ENCODE data around the gene SF3B3.
"Not testable (repeated sequence)": the region's sequence is repeated elsewhere in the genome, so short reads cannot be mapped to it uniquely, and the experiment has no call there.

SF3B3 gene

GRCh38 chr16:70512456-70512855 lies 11.2 kb upstream of the SF3B3 start:
- no peak for DNase-seq (ENCODE audit: low read depth)

GRCh38 chr16:70520612-70521297 lies 2.9 kb upstream of the SF3B3 start:
- no peak for DNase-seq (ENCODE audit: low read depth)

GRCh38 chr16:70522216-70523075 lies 1.2 kb upstream of the SF3B3 start:
- DNase-seq (ENCODE audit: low read depth): no peak

- peak; percentile 86 for DNase-seq (ENCODE audit: low read depth)
Measured at GRCh38 chr16:70523076-70523742, 407 bp upstream of the SF3B3 start, which contains the start of gene COG4. TSS of gene COG4 (minus strand) at chr16:70523554. CDS start at chr16:70523543, 11 bp downstream.

GRCh38 chr16:70524399-70524825 lies 796 bp downstream of the SF3B3 start:
- DNase-seq (ENCODE audit: low read depth): peak; percentile 4

- no peak for DNase-seq (ENCODE audit: low read depth)
Measured at GRCh38 chr16:70526403-70526802, 2.8 kb downstream of the SF3B3 start.

GRCh38 chr16:70527315-70527996 lies 3.8 kb downstream of the SF3B3 start:
- no peak for DNase-seq (ENCODE audit: low read depth)

GRCh38 chr16:70529051-70529777 lies 5.6 kb downstream of the SF3B3 start:
- DNase-seq (ENCODE audit: low read depth): no peak

GRCh38 chr16:70529954-70530353 lies 6.3 kb downstream of the SF3B3 start:
- DNase-seq (ENCODE audit: low read depth): not testable (repeated sequence)

- no peak for DNase-seq (ENCODE audit: low read depth)
Measured at GRCh38 chr16:70534971-70535370, 11.4 kb downstream of the SF3B3 start.

GRCh38 chr16:70540994-70541393 lies 17.4 kb downstream of the SF3B3 start:
- DNase-seq (ENCODE audit: low read depth): no peak

- no peak for DNase-seq (ENCODE audit: low read depth)
Measured at GRCh38 chr16:70544548-70544947, 20.9 kb downstream of the SF3B3 start.

GRCh38 chr16:70548936-70549335 lies 25.3 kb downstream of the SF3B3 start:
- no peak for DNase-seq (ENCODE audit: low read depth)

- DNase-seq (ENCODE audit: low read depth): no peak
Measured at GRCh38 chr16:70550082-70550481, 26.5 kb downstream of the SF3B3 start.

- no peak for DNase-seq (ENCODE audit: low read depth)
Measured at GRCh38 chr16:70551788-70552187, 28.2 kb downstream of the SF3B3 start.

- no peak for DNase-seq (ENCODE audit: low read depth)
Measured at GRCh38 chr16:70552675-70553074, 29.1 kb downstream of the SF3B3 start.

GRCh38 chr16:70553645-70554044 lies 30.0 kb downstream of the SF3B3 start:
- no peak for DNase-seq (ENCODE audit: low read depth)

GRCh38 chr16:70556063-70556462 lies 32.4 kb downstream of the SF3B3 start:
- DNase-seq (ENCODE audit: low read depth): no peak

- DNase-seq (ENCODE audit: low read depth): no peak
Measured at GRCh38 chr16:70561623-70562022, 38.0 kb downstream of the SF3B3 start.

GRCh38 chr16:70563636-70564035 lies 40.0 kb downstream of the SF3B3 start:
- no peak for DNase-seq (ENCODE audit: low read depth)

GRCh38 chr16:70565053-70565452 lies 41.4 kb downstream of the SF3B3 start:
- no peak for DNase-seq (ENCODE audit: low read depth)
